Measurements from ENCODE around the gene CACNB2.
A peak's percentile ranks its signal among the peaks of the same experiment; 100 is the strongest.

Gene CACNB2

DNA sequence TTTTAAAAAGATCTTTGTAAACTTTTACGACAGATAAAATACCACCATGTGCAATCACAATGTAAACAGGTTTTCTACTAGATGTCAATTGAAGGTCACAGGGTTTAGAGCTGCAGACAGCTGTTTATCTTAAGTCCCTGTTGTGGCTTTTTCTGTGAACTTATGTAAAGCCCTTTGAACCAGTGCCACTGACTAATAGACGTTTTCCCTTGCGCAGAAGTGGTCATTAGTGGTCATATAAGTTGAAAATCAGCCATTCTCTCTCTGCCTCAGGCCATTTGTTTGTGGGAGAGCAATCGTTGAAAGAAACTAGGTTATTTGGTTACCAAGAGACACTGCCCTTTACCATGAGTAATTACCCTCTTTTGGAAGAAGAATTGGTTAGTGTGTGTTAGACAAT lies 23.9 kb downstream of the CACNB2 start:
- Histone ChIP-seq H3K23ac (ENCODE audit: low read length in 2 of 2) (no peak overlapping the region), H2BK15ac (ENCODE audit: low read depth, poor library complexity, severe bottlenecking) (no peak overlapping the region), H2BK120ac (ENCODE audit: low read depth, low read length) (no peak overlapping the region), H2BK12ac (ENCODE audit: low read length in 2 of 2) (no peak overlapping the region), H3K27ac (ENCODE audit: low read length, poor library complexity, severe bottlenecking) (no peak overlapping the region), H3K79me1 (replicated peaks; ENCODE audit: low read length, poor library complexity, severe bottlenecking) (no peaks in the 10 kb centered on the region), H2AFZ (ENCODE audit: low read depth, low read length) (no peak overlapping the region), H3K4ac (ENCODE audit: low read depth in 1 of 2, low read length in 2 of 2) (no peak overlapping the region), H2BK5ac (ENCODE audit: low read depth, low read length, poor library complexity, severe bottlenecking) (no peak overlapping the region), H3K4me2 (ENCODE audit: low read length, poor library complexity, severe bottlenecking) (no peak overlapping the region), H3K27me3 (ENCODE audit: control insufficient read depth in 1 of 2, insufficient read depth in 1 of 2, low read length in 2 of 2) (no peaks in the 10 kb centered on the region), H2AK5ac (ENCODE audit: low read length, severe bottlenecking) (no peak overlapping the region), H3K14ac (ENCODE audit: low read length in 2 of 2) (no peak overlapping the region), H4K8ac (ENCODE audit: low read length) (no peak overlapping the region), H4K91ac (ENCODE audit: low read length) (no peak overlapping the region), H3K36me3 (ENCODE audit: control insufficient read depth in 1 of 2, insufficient read depth in 2 of 2, low read depth in 1 of 2, low read length in 2 of 2) (no peaks in the 10 kb centered on the region), H3K9ac (ENCODE audit: low read length) (peak overlapping the region; percentile 77), H3K4me3 (ENCODE audit: insufficient read depth in 1 of 2, low read depth in 1 of 2, low read length in 2 of 2) (peak overlapping the region in 1 of 2 experiments; percentile 56), H3K18ac (ENCODE audit: low read depth in 1 of 2, low read length in 2 of 2) (no peak overlapping the region), H3K4me1 (ENCODE audit: control insufficient read depth, insufficient read depth, low read depth, low read length) (no peaks in the 10 kb centered on the region), H3K9me3 (ENCODE audit: control insufficient read depth, low read length) (no peaks in the 10 kb centered on the region)
- whole genome bisulfite sequencing: 30% methylated on average over 4 of the region's 4 CpGs
- DNase-seq: peak; percentile 86

DNA sequence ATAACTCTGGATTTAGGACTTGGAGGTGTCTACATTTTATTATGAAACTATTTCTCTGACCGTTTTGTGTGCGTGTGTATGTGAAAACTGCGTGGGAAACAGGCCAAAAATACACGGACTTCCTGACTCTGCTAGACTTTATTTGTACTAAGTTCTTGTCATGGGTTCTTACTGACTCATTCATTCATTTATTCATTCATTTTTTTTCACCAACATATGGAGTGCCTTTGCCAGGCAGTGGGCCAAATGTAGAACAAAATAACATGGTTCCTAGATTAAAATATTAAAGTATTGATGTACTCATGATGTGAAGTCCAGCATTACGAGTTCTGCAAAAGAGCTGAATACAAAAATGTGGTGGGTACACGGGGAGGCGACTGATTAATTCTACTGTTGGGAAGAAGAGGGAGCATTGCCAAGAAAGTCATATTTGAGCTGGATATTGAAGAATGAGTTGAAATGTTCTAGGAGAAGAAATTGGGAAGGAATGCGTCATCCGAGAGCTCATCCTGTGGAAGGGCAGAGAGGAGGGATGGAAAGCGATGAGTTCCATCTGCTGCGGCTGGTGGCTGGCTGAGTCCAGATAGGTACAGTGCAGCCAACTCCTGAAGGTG lies 24.6 kb downstream of the CACNB2 start:
- WGBS: 86% methylated on average over 11 of the region's 11 CpGs
- H3K27me3 ChIP-seq (ENCODE audit: control insufficient read depth in 1 of 2, insufficient read depth in 1 of 2, low read length in 2 of 2): no peaks in the 10 kb centered on the region
- H3K23ac ChIP-seq (ENCODE audit: low read length in 2 of 2): no peak overlapping the region
- H2BK12ac ChIP-seq (ENCODE audit: low read length in 2 of 2): no peak overlapping the region
- no peak overlapping the region for H3K18ac ChIP-seq (ENCODE audit: low read depth in 1 of 2, low read length in 2 of 2)
- H2BK15ac ChIP-seq (ENCODE audit: low read depth, poor library complexity, severe bottlenecking): no peak overlapping the region
- peak; percentile 70 for DNase-seq
- H3K14ac ChIP-seq (ENCODE audit: low read length in 2 of 2): no peak overlapping the region
- H4K8ac ChIP-seq (ENCODE audit: low read length): no peak overlapping the region
- H3K9ac ChIP-seq (ENCODE audit: low read length): peak overlapping the region; percentile 77
- no peak overlapping the region for H3K27ac ChIP-seq (ENCODE audit: low read length, poor library complexity, severe bottlenecking)
- no peaks in the 10 kb centered on the region for H3K4me1 ChIP-seq (ENCODE audit: control insufficient read depth, insufficient read depth, low read depth, low read length)
- H4K91ac ChIP-seq (ENCODE audit: low read length): no peak overlapping the region
- H2AK5ac ChIP-seq (ENCODE audit: low read length, severe bottlenecking): no peak overlapping the region
- H3K36me3 ChIP-seq (ENCODE audit: control insufficient read depth in 1 of 2, insufficient read depth in 2 of 2, low read depth in 1 of 2, low read length in 2 of 2): no peaks in the 10 kb centered on the region
- no peak overlapping the region for H2BK120ac ChIP-seq (ENCODE audit: low read depth, low read length)
- H3K4ac ChIP-seq (ENCODE audit: low read depth in 1 of 2, low read length in 2 of 2): no peak overlapping the region
- peak overlapping the region in 1 of 2 experiments; percentile 56 for H3K4me3 ChIP-seq (ENCODE audit: insufficient read depth in 1 of 2, low read depth in 1 of 2, low read length in 2 of 2)
- H2AFZ ChIP-seq (ENCODE audit: low read depth, low read length): no peak overlapping the region
- no peak overlapping the region for H3K4me2 ChIP-seq (ENCODE audit: low read length, poor library complexity, severe bottlenecking)
- no peaks in the 10 kb centered on the region for H3K79me1 ChIP-seq (replicated peaks; ENCODE audit: low read length, poor library complexity, severe bottlenecking)
- H3K9me3 ChIP-seq (ENCODE audit: control insufficient read depth, low read length): no peaks in the 10 kb centered on the region
- H2BK5ac ChIP-seq (ENCODE audit: low read depth, low read length, poor library complexity, severe bottlenecking): no peak overlapping the region

- H3K23ac ChIP-seq (ENCODE audit: low read length in 2 of 2): no peak overlapping the region
- H3K4me2 ChIP-seq (ENCODE audit: low read length, poor library complexity, severe bottlenecking): no peak overlapping the region
- no peak overlapping the region for H2AK5ac ChIP-seq (ENCODE audit: low read length, severe bottlenecking)
- peak overlapping the region in 1 of 2 experiments; percentile 54 for H2BK12ac ChIP-seq (ENCODE audit: low read length in 2 of 2)
- H3K9me3 ChIP-seq (ENCODE audit: control insufficient read depth, low read length): no peaks in the 10 kb centered on the region
- no peaks in the 10 kb centered on the region for H3K79me1 ChIP-seq (replicated peaks; ENCODE audit: low read length, poor library complexity, severe bottlenecking)
- H3K27me3 ChIP-seq (ENCODE audit: control insufficient read depth in 1 of 2, insufficient read depth in 1 of 2, low read length in 2 of 2): peaks cover 0 to 6% of the 10 kb centered on the region in 2 experiments
- H3K14ac ChIP-seq (ENCODE audit: low read length in 2 of 2): no peak overlapping the region
- H2BK15ac ChIP-seq (ENCODE audit: low read depth, poor library complexity, severe bottlenecking): peak overlapping the region; percentile 7
- H3K4me1 ChIP-seq (ENCODE audit: control insufficient read depth, insufficient read depth, low read depth, low read length): no peaks in the 10 kb centered on the region
- no peaks in the 10 kb centered on the region for H3K36me3 ChIP-seq (ENCODE audit: control insufficient read depth in 1 of 2, insufficient read depth in 2 of 2, low read depth in 1 of 2, low read length in 2 of 2)
- no peak overlapping the region for H2BK120ac ChIP-seq (ENCODE audit: low read depth, low read length)
- DNase-seq: no peak
- WGBS: 40% methylated on average over 1 of the region's 3 CpGs
- H3K9ac ChIP-seq (ENCODE audit: low read length): peak overlapping the region; percentile 72
- H3K27ac ChIP-seq (ENCODE audit: low read length, poor library complexity, severe bottlenecking): no peak overlapping the region
- no peak overlapping the region for H3K18ac ChIP-seq (ENCODE audit: low read depth in 1 of 2, low read length in 2 of 2)
- H4K91ac ChIP-seq (ENCODE audit: low read length): no peak overlapping the region
- no peak overlapping the region for H2BK5ac ChIP-seq (ENCODE audit: low read depth, low read length, poor library complexity, severe bottlenecking)
- H4K8ac ChIP-seq (ENCODE audit: low read length): no peak overlapping the region
- no peak overlapping the region for H3K4me3 ChIP-seq (ENCODE audit: insufficient read depth in 1 of 2, low read depth in 1 of 2, low read length in 2 of 2)
- H2AFZ ChIP-seq (ENCODE audit: low read depth, low read length): no peak overlapping the region
- H3K4ac ChIP-seq (ENCODE audit: low read depth in 1 of 2, low read length in 2 of 2): no peak overlapping the region
These were observed 38.7 kb downstream of the CACNB2 start for GRCh38 chr10:18178854-18179483.

GRCh38 chr10:18179891-18180290 lies 39.7 kb downstream of the CACNB2 start:
- Histone ChIP-seq H3K27me3 (ENCODE audit: control insufficient read depth in 1 of 2, insufficient read depth in 1 of 2, low read length in 2 of 2) (peaks cover 0 to 6% of the 10 kb centered on the region in 2 experiments), H3K9me3 (ENCODE audit: control insufficient read depth, low read length) (no peaks in the 10 kb centered on the region), H4K8ac (ENCODE audit: low read length) (no peak overlapping the region), H2BK120ac (ENCODE audit: low read depth, low read length) (no peak overlapping the region), H4K91ac (ENCODE audit: low read length) (no peak overlapping the region), H3K27ac (ENCODE audit: low read length, poor library complexity, severe bottlenecking) (no peak overlapping the region), H3K4me3 (ENCODE audit: insufficient read depth in 1 of 2, low read depth in 1 of 2, low read length in 2 of 2) (peak overlapping the region in 1 of 2 experiments; percentile 60), H3K4me2 (ENCODE audit: low read length, poor library complexity, severe bottlenecking) (no peak overlapping the region), H3K9ac (ENCODE audit: low read length) (peak overlapping the region; percentile 72), H3K18ac (ENCODE audit: low read depth in 1 of 2, low read length in 2 of 2) (no peak overlapping the region), H2BK12ac (ENCODE audit: low read length in 2 of 2) (no peak overlapping the region), H3K4ac (ENCODE audit: low read depth in 1 of 2, low read length in 2 of 2) (no peak overlapping the region), H3K79me1 (replicated peaks; ENCODE audit: low read length, poor library complexity, severe bottlenecking) (no peaks in the 10 kb centered on the region), H3K4me1 (ENCODE audit: control insufficient read depth, insufficient read depth, low read depth, low read length) (no peaks in the 10 kb centered on the region), H3K23ac (ENCODE audit: low read length in 2 of 2) (no peak overlapping the region), H3K14ac (ENCODE audit: low read length in 2 of 2) (no peak overlapping the region), H2AK5ac (ENCODE audit: low read length, severe bottlenecking) (no peak overlapping the region), H2AFZ (ENCODE audit: low read depth, low read length) (no peak overlapping the region), H2BK15ac (ENCODE audit: low read depth, poor library complexity, severe bottlenecking) (no peak overlapping the region), H2BK5ac (ENCODE audit: low read depth, low read length, poor library complexity, severe bottlenecking) (no peak overlapping the region), H3K36me3 (ENCODE audit: control insufficient read depth in 1 of 2, insufficient read depth in 2 of 2, low read depth in 1 of 2, low read length in 2 of 2) (no peaks in the 10 kb centered on the region)
- 61% methylated on average over 6 of the region's 6 CpGs for WGBS
- peak; percentile 72 for DNase-seq

All from mesenchymal stem cell (in vitro differentiated cells and primary cell).